Cardiac septum (tissue), 1 donor: ENCODE results near the gene IFNGR1. TPM values are rescaled to one million over a fixed set of nuclear protein-coding genes. Genes with fewer than 3 reads are reported as not detected.

Source experiments
- DNase-seq: peaks from one replicate; pipeline ENCODE4 v3.0.0-alpha.2; 2020; ENCODE audit warnings: low spot score
- intact Hi-C: fragments of 100-400 bp; cut with DNase I; formaldehyde crosslinking; loops from one replicate; pipeline ENCODE4 v1.14.0; 2022
- total RNA-seq: library from RNA; stranded (reverse); fragmentation: NEBNext Ultra II Directional; extraction: Animal tissue kit (Norgen Biotek cat#: 25700); gene quantifications from one replicate; pipeline ENCODE4 v1.2.1, GENCODE V29; 2021
- donor health status: DM: no; HTN: no; CAD: no.

The IFNGR1 gene
- total RNA-seq, 1 donor from 2014 or later, result 60.1 TPM

- intact Hi-C loops, result no loop called here
- no peak for DNase-seq
Measured at GRCh38 chr6:137240168-137240567, 21.0 kb upstream of the IFNGR1 start.

GRCh38 chr6:137237413-137238170 lies 18.4 kb upstream of the IFNGR1 start:
- intact Hi-C loops, result no loop called here
- no peak for DNase-seq

DNA sequence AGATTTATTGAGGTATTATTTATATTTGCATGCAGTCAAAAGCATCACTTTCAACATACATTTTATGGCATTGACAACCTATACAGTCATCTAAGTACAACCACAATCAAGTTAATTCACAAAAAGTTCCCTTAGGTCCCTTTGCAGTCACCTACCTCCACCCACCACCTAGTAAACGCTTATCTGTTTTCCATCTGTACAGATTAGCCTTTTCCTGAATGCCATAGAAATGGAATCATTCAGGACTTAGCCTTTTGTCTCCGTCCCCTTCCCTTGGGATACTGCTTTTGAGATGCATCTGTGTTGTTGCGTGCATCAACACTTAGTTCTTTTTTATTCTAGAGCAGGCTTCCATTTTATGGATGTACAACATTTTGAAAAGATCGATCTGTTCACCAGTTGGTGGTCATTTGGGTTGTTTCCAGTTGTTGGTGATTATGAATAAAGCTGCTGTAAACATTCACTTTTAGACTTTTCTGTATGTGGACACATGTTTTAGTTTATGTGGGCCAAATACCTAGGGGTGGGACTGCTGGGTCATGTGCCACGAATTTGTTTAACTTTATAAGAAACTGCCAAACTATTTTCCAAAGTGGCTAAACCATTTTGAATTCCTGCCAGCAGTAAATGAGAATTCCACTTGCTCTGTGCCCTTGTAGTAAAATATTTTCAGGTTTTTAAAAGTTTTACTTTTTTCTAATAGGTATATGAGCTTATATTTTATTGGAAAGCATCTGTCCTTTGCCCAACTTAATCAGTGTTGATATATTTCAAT lies 17.6 kb upstream of the IFNGR1 start:
- intact Hi-C loops, result no loop called here
- DNase-seq, result no peak

DNA sequence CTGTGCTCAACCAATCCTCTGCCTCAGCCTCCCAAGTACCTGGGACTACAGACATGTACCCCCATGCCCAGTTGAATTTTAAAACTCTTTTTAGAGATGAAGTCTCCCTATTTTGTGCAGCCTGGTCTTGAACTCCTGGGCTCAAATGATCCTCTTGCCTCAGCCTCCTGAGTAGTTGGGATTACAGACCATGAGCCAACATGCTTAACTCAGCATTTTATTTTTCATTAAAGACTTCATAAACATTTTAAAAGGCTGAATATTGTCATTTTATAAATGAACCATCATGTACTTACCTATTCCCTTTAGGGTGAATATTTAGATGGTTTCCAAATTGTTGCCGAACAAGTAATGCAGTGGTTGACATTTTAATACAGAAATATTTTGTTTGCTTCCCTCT lies 16.5 kb upstream of the IFNGR1 start:
- no peak for DNase-seq
- intact Hi-C loops, result no loop called here

DNA sequence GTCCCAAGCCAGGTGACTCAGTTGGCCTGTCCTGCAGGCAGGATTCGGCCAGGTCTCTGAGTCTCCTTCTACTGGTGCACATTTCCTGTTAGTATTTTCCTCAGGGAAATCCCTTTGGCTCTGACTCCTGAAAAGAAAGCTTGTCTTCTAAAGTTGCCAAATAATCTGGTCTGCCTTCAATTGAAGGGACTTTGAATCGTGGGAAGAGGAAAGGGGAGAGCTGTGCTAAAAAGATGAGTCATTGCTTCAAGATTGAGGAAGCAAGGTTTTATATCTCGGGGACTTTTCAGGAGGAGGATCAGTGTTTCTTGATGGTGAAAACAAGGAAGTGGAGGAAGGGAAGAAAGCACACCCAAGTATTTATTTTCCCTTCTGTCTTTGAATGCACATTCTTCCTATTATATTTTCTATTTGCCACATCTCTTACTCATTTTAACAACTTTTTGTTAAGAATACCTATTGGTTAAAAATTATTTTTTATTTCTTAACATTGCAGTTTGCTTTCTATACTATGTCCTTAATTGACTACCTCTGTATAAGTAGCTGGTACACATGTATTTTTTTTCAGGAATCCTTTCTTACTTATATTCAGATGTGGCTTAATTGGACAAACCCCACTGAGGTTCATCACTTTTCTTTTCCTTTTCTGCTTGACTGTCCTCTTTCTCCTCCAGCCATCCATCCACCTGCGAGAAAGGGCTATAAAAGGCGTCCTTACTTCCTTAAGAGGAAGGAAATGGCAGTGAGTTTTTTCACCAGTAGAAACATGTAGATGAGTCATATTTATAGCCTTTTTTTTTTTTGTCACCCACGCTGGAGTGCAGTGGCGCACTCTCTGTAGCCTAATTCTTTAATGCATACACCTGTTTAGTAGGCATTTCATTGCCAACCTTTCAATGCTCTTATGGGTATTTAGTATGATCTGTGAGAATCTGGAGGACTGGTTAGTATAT lies 15.0 kb upstream of the IFNGR1 start:
- intact Hi-C loops, result no loop called here
- no peak for DNase-seq

DNA sequence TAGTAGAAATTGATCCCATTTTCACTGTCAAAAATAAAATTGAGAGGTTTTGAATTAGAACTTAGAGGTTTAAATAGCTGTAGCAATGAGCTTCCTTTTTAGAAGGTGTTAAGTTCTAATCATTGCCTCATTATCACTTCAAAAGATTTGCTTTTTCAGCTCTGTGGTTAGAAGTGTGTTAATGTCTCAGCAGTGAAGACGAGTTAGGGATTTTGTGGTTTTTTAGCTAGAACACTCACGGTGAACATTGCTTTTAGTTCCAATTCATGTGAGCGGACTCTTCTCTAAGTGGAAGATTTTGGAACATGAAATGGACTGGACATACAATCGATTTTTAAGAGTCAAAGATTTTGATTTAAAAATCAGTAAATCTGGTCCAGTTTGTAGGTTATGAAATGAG lies 12.7 kb upstream of the IFNGR1 start:
- intact Hi-C loops, result no loop called here

GRCh38 chr6:137230956-137231555 lies 11.9 kb upstream of the IFNGR1 start:
- intact Hi-C loops, result no loop called here
- DNase-seq, result no peak

More for the DNA sequence above, 12.7 kb upstream of the IFNGR1 start:
- DNase-seq, result no peak

DNA sequence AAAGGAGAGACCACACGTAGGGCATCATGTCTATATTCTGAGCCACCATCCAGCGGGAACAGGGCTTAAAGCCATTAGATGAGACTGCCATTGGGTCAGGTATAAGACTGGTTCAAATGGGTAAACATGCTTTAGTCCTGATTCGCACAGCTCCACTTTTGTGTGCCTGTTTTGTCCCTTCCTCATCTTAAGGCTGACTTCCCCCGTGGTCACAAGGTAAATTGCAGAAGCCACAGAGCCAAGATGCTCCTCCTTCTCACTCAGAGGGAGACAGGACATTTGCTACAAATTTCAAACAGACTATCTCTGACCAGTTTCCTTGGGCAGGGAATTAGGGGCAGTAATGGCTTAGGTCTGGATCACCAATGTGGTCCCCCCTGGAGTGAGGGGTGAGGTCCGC lies 11.4 kb upstream of the IFNGR1 start:
- DNase-seq, result no peak
- intact Hi-C loops, result no loop called here

DNA sequence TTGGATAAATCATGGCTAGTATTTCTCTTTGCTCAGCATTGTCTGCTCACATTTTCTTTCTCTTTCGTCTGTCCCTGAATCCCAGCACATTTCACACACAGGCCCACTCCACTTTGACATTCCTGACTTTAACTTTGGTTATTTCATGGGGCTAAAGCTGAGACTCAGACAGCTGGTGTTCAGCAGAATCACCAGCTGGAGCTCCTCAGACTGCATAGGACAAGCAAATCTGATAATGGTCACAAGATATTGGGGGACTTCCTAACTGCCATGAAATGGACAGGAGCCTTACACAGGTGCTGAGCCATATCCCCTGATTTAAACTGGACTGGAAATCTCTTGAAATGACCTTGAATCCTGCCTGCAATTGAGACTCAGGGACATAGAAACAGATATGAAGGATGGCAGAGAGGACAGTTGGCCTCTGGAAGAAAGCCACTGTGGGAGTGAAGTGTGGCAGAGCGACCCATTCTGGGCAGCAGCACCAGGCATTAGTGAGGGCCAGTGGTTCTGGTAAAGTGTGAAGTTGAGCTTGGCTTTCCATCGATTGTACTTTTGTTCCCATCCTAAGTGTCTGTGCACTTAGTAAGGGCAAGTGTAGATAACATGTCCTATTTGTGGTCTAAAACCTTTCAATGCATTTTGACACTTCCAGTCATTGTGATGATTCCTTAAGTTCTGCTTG lies 10.0 kb upstream of the IFNGR1 start:
- intact Hi-C loops, result no loop called here
- DNase-seq, result no peak

- intact Hi-C loops, result no loop called here
- DNase-seq, result no peak
Measured at GRCh38 chr6:137227871-137228302, 8.7 kb upstream of the IFNGR1 start.

GRCh38 chr6:137226697-137227096 lies 7.5 kb upstream of the IFNGR1 start:
- no peak for DNase-seq
- intact Hi-C loops, result no loop called here

DNA sequence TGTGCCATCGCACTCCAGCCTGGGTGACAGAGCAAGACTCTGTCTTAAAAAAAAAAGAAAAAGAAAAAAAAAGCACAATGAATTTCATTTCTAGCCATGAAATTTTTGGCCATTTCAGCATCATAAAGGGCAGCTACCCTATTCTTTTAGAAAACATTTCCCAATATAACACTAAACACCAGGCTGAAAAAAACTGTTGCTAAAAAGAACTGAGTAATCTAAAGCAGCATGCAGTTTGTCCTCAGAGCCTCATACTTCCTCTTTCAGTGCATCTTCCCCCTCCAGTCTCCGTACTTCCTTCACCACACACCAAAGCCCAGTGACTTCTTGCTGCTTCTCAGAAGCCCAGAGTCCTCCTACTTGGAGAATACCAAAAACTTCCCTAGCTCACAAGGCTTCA lies 5.6 kb upstream of the IFNGR1 start:
- intact Hi-C loops, result loop anchor here (5.0 kb wide), 1 partner anchor 38 kb away; no protein-coding TSS in a partner anchor
- no peak for DNase-seq

GRCh38 chr6:137223370-137224131 lies 4.4 kb upstream of the IFNGR1 start:
- intact Hi-C loops, result loop anchor here (5.0 kb wide), 1 partner anchor 39 kb away; no protein-coding TSS in a partner anchor
- no peak for DNase-seq

GRCh38 chr6:137222381-137222780 lies 3.2 kb upstream of the IFNGR1 start:
- intact Hi-C loops, result loop anchor here (5.0 kb wide), 1 partner anchor 40 kb away; no protein-coding TSS in a partner anchor
- DNase-seq, result no peak

DNA sequence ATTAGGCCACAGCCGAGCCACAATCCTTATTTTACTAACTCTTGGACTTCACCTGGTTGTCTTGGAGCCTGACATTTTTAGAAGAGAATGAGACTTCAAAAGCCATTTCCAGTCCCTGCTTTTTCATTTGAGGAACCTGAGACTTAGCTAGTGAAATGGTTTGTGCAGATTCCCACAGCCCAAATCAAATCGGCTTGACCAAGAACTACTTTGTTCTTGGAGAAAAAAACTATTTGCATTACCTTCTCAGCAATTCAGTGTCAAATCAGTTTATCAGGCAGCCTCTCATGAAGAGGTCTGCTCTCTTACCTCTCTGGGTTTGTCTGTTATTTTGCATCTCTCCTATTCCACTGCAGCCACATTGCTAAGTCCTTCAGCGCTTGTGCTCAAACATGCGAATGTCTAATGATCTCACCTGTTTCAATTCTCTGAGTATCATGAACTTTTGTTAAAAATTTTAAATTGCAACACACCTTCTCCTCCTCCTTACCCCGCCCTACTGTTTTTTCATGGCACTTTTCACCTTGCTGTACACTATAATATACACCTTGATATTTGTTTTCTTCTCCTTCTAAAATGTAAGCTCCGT lies 573 bp upstream of the IFNGR1 start:
- intact Hi-C loops, result loop anchor here (5.0 kb wide), 2 partner anchors 43 to 93 kb away; no protein-coding TSS in a partner anchor
- DNase-seq, result no peak

GRCh38 chr6:137218473-137218916 lies 690 bp downstream of the IFNGR1 start:
- no peak for DNase-seq
- intact Hi-C loops, result loop anchor here (5.0 kb wide), 1 partner anchor 94 kb away; no protein-coding TSS in a partner anchor

DNA sequence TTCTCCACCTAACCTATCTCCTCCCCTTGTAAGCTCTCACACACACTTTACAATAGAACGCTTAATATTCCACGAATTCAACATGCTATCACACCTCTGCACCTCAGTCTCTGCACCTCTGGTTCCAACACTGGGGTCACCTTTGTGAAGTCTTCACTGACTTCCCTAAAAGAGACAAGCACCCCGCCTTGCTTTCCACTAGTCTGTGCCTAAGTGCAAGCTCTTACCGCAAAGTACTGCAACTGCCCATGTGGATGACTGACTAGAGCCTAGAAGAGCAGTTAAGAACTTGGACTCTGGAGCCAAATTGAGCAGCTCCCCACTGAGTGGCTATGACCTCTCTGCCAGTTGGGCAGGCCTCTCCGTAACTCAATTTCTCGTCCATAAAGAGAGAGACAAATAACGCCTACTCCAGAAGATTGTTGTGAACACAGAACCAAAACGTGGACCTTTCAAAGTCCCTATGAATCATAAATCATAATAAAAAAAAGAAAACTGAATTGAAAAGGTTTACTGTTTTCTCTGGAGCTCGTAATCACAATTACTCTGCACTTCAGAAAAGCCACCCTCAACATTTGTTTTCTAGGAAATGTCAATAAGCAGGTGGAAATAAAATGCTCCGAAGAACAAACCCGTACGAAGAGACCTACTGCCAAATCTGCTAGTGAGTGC lies 1.2 kb downstream of the IFNGR1 start:
- no peak for DNase-seq
- intact Hi-C loops, result loop anchor here (5.0 kb wide), 1 partner anchor 94 kb away; no protein-coding TSS in a partner anchor
